ELF-1 (cell line): ENCODE results near the gene VPS39.
A peak's percentile ranks its signal among the peaks of the same experiment; 100 is the strongest.
"Not testable (repeated sequence)": the region's sequence is repeated elsewhere in the genome, so short reads cannot be mapped to it uniquely, and the experiment has no call there.

Experiments
- DNase-seq: peaks from one replicate; pipeline ENCODE4 v3.0.0-alpha.2; 2016; ENCODE audit warnings: low read depth, low spot score

VPS39 gene

GRCh38 chr15:42207674-42208579 is at the start of gene VPS39:
Gene VPS39 (minus strand): TSS chr15:42208304. CDS start chr15:42208153, 151 bp downstream.
- DNase-seq, result peak; percentile 89

DNA sequence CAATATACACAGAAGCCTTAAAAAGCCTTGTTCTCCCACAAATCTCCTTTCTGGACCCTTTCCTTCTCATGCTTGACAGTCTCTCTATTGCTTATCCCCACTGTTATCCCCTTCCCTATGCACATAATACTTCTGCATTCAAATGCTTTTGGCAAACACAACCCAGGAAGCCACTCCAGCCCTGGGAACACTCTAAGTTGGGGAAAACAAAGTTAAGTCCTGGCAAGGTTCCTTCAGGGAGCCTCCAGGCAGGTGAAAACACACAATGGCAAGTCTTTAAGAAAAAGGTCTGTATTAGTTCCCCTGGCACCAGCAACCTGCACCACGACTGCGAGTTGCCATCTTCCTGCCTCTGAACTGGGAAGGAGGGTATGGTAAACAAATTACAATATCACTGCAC is 45.2 kb upstream of the VPS39 start:
- DNase-seq, result no peak

DNA sequence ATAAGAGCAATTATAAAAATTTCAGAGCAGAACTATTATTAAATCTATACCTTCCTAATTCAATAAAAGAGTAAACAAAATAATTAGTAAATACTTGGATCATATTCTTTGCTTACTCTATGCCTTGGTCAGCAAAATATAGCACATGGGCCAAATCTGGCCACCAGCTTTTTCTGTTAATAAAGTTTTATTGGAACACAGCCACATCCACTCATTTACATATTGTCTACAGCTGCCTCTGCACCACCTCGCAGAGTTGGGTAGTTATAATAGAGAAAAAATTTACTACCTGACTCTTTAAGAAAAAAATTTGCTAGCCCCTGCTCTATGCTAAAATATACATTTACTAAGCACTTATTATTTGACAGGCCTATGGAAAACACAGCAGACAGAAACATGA is 32.7 kb upstream of the VPS39 start:
- no peak for DNase-seq

DNA sequence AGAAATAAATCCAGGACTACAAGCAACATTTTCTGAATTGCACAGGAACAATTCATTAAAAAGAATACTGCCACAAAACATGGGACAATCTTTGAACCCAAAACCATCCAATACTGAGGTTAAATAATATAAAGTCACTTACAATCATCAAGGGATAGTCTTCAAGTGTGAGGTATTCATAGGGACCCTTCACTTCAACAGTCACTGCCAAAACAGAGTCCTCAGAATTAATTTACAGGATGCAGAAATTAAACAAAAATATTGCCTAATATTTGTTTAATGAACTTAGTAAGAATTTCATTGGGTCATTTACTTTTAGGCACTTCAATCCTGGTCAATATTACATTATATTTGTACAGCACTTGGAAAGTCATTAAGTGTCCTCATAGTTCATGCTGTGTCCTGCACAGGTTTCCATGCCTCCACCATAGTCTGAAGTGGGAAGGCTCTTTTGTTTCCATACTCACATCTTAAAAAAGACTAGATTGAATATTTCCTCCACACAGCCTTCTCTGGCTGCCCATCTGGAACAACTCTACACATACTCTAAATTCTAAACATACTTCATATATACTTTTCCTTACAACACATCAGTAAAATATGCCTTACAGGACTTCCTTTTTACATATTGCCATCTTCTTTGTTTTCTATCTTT is 31.6 kb upstream of the VPS39 start:
- no peak for DNase-seq

DNA sequence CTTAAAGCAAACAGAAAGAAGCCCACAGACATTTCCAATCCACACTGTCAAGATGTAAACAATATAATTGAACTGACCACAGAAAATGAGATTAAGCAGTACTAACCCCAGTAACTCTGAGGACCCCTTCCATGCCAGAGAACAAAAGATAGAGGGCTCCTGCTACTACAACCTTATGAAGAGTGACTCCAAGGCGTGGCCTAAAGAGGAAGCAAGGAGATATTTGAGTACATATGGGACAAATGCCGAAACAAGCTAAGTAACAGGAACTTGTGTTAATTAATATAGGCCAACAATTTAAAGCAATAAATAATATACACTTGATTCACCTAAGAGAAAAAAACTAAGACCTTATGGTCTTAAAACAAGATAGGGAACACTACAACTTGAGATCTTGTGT is 25.0 kb upstream of the VPS39 start:
- no peak for DNase-seq

DNA sequence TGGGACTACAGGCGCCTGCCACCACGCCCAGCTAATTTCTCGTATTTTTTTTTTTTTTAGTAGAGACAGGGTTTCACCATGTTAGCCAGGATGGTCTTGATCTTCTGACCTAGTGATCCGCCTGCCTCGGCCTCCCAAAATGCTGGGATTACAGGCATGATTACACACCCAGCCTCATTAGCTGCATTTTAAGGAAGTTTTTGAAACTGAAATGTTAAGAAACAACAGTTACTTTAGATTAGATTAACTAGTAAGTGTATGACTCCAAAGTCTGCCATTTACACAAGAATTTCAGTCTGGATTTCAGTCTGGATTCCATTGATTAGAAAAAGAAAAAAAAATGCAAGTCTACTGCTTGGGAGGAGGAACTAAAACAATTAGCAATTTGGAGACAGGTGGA is 24.5 kb upstream of the VPS39 start:
- DNase-seq, result no peak

- no peak for DNase-seq
Measured at GRCh38 chr15:42231088-42231487, 23.0 kb upstream of the VPS39 start.

GRCh38 chr15:42228981-42229380 is 20.9 kb upstream of the VPS39 start:
- not testable (repeated sequence) for DNase-seq

GRCh38 chr15:42228036-42228435 is 19.9 kb upstream of the VPS39 start:
- no peak for DNase-seq

DNA sequence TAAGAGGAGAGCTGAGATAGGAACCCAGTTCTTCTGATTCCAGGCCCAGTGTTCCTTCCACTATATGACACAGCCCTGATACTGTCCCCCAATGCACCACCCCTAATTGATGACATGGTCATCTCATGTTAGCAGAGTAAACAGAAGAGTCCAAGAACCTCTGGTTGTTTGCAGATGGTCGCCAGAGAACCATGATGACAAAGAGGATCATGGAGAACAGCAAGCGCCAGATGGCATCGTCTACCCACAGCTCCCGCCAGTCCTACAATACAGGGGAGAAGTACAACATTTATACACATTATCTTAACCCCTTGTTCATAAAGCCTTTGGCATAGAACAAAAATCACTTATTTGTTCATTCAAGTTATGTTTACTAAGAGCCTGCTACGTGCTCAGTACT is 18.5 kb upstream of the VPS39 start:
- no peak for DNase-seq

GRCh38 chr15:42220216-42220615 is 12.1 kb upstream of the VPS39 start:
- no peak for DNase-seq

GRCh38 chr15:42218953-42219592 is 11.0 kb upstream of the VPS39 start:
- DNase-seq, result no peak

DNA sequence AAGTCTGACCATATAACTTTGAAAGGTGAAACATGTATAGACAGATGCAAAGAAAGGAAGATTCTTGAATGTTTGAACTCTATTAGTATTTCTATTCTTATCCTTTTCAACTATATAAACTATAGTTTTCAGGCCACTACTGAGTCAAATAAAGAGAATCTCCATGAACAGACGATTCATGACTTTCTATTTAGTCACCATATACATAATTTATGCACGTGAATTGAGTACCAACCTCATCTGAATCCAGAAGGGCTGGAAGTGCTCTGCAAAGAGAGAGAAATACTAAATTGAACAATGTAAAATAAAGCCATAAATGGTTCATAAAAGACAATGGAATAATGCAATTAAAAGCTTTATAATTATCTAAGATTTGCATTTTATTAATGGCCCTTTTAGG is 9.5 kb upstream of the VPS39 start:
- no peak for DNase-seq

GRCh38 chr15:42215913-42216829 is 8.1 kb upstream of the VPS39 start:
- DNase-seq, result no peak

GRCh38 chr15:42214600-42214999 is 6.5 kb upstream of the VPS39 start:
- no peak for DNase-seq

DNA sequence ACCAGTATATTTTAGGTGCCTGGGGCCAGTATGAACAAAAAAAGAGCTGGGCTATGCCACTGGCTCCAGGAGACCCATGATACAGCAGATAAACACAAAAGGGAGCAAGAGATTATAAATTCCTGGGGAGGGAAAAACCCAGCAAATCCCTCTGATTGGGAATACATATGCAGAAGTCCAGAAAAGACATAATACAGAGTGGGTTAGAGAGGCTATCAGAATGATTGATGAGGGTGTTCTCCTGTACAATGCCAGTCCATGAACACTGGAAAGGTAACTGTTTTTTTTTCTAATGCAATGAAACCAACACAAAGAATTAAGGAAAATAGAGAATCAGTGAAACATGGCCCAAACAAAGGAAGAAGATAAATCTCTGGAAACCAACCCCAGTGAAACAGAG is 5.4 kb upstream of the VPS39 start:
- no peak for DNase-seq

GRCh38 chr15:42210696-42211095 is 2.6 kb upstream of the VPS39 start:
- no peak for DNase-seq

DNA sequence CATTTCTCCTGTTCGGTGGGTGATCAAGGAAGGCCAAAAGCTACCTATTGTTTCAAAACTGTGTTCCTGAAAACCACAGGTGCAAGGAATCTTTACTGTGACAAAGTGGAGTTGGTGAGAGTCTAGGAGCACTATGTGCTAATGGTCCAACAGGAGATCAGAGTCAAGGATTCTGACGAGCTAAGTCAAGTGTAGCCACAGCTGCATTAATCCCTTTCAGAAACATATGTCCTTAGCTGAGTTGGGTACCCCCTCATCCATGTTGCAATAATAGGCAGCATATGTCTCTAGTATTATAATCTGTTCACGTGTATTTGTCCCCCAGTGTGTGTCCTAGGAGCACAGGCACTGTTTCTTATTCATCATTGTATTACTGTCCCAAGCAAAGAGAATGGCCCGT is 1.7 kb downstream of the VPS39 start:
- no peak for DNase-seq

- DNase-seq, result no peak
Measured at GRCh38 chr15:42203891-42204290, 4.2 kb downstream of the VPS39 start.

- DNase-seq, result no peak
Measured at GRCh38 chr15:42202653-42203052, 5.5 kb downstream of the VPS39 start.

DNA sequence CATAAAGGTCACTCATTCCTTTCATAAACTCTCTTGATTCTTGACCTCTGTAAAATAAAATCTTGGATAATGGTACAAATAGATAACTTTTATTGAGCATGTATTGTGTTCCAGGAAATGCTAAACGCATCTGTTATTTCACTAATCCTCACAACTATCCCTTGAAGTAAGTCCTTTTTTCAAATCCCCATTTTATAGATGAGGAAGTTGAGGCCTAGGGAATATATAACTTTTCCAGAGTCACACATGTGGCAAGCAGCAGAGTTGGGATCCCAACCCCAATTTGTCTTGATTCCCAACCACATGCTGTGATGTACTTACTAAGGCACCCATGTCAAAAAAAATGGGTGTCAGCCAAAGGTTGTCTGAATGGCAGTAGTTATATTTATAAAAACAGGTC is 6.3 kb downstream of the VPS39 start:
- DNase-seq, result no peak

GRCh38 chr15:42199126-42199525 is 9.0 kb downstream of the VPS39 start:
- DNase-seq, result no peak
